Germinal center (tissue), 1 donor: ENCODE data around the gene MARK4.

Experiments
- DNase-seq: peaks from one replicate; pipeline ENCODE4 v3.0.0; 2012; ENCODE audit warnings: mixed read lengths, low spot score

The MARK4 gene

DNA sequence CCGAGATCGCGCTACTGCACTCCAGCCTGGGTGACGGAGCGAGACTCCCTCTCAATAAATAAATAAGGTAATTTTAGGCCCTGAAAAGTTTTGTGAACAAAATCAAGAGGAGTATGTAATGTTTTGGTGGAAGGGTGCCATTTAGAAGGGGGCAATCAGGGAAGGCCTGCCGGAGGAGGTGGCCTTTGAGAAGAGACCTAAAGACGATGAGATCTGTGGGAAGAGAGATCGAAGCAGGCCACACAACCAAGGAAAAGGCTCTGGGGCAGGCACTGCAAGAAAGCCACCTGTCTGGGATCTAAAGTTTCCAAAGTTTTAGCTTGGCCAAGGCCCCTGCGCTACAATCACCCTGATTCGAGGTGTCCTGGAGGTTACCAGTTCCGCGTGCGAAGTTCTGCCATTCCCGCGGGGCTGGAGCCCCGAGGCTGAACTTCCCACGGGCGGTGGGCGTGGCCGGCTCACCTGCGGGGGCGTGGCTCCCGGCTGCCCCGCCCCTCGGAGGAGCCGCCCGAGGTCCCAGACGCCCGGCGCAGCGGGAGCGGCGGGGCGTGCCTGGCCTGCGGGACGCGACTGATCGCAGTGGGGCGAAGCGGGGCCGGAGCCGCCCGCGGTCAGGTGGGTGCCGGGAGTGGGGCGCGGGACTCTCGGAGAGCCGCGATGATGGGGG is 89.3 kb downstream of the MARK4 start, which contains the start of gene KLC3:
Gene KLC3 (plus strand): TSS at position 519 of the 667 bp plus-strand sequence. CDS start 4,792 bp downstream, outside the sequence.
- peak; percentile 79 for DNase-seq

DNA sequence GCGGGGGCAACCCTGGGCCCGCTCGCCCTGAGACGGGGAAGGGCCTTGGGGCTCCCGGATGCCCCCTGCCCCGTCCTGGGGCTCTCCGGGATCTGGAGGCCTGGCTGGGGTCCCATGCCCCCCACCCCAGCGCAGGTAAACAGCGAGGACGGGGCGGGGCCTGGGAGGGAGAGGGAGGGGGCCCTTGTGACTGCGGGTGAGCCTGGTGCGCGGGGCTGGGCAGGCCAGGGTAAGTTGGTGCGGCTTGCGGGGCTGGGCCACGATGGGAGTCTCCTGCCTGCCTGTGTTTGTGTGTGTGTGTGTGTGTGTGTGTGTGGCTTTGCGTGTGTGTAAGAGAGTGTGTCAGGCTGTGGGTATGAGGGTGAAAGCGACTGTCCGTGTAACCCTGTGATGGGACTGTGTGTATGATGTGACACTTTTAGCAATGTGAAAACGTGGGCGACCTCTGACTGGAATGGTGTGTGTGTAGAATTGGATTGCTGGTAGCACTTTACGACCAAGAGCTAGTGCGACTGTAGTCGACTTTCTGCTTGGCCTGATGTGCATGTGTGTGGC is 89.9 kb downstream of the MARK4 start:
- DNase-seq = no peak

DNA sequence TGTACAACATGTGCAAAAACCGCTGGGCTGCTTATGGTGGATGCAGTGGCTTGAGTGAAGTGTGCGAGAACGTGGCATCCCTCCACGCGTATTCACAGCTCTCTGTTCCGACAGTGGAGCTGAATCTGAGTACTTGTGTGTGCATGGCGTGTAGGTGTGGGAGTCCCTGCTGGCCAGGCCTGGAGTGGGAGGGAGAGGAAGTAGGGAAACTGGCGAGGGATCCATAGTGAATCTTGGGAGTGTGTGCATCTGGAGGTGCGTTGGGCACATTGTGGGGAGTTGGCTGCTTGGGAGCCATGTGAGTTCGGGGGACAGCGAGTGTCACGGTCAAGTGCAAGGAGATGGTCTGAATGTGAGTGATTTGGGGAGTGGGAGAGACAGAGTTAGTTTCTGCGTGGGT is 91.8 kb downstream of the MARK4 start:
- DNase-seq = no peak

DNA sequence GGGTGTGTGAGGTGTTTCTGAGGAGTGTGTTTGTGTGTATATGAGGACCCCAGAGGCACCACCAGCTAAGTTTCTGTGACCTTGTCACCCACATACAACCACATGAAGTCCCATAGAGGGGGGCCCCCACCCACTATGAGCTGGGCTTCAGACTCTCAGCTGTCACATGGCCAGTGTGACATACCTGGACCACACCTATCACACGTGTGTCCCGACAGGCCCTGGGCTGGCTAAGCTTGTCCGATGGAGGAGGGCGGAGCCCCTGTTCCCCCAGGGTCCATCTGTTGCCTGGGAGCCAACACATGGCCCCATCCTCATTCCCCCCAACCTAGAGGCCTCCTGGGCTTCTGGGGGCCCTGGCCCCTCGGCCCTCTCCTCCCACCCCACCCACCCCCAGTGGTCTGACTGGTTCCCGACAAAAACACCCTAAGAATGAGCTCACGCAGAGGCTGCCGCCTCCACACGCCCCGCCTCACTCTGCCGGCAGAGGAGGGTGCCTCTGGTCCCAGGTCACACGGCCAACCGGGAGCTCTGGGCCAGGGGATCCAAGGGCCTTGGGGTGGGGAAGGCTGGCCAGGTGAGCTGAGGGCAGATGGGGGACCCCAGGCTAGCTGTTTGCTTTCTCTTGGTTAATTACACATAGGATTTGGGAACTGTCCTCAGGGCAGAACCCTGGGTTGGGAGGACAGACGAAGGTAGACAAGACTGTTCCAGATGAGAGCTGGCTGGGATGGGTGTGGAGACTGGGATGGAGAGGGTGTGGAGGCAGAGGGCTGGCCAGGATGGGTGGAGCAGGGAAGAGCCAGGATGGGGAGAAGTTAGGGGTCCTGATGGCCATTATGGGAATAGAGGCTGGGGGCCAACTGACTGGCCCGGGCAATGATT is 93.8 kb downstream of the MARK4 start:
- DNase-seq = no peak

DNA sequence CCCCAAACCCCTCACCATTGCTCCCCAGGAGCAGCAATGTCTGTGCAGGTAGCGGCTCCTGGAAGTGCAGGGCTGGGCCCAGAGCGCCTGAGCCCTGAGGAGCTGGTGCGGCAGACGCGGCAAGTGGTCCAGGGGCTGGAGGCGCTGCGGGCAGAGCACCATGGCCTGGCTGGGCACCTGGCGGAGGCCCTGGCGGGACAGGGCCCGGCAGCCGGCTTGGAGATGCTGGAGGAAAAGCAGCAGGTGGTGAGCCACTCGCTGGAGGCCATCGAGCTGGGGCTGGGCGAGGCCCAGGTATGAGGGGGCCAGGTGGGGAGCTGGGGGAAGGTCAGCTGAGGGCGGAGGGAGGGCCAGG is 94.4 kb downstream of the MARK4 start:
- no peak for DNase-seq

DNA sequence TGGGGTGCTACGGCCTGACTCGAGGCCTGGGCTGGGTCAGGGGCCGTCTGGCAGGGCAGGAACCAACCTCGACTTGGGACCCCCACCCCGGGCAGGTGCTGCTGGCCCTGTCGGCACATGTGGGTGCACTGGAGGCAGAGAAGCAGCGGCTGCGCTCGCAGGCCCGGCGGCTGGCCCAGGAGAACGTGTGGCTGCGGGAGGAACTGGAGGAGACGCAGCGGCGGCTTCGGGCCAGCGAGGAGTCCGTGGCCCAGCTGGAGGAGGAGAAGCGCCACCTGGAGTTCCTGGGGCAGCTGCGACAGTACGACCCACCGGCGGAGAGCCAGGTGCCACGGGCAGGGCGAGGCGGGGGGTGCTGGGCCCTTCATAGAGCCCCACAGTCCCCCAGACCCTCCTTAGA is 95.4 kb downstream of the MARK4 start:
- no peak for DNase-seq

DNA sequence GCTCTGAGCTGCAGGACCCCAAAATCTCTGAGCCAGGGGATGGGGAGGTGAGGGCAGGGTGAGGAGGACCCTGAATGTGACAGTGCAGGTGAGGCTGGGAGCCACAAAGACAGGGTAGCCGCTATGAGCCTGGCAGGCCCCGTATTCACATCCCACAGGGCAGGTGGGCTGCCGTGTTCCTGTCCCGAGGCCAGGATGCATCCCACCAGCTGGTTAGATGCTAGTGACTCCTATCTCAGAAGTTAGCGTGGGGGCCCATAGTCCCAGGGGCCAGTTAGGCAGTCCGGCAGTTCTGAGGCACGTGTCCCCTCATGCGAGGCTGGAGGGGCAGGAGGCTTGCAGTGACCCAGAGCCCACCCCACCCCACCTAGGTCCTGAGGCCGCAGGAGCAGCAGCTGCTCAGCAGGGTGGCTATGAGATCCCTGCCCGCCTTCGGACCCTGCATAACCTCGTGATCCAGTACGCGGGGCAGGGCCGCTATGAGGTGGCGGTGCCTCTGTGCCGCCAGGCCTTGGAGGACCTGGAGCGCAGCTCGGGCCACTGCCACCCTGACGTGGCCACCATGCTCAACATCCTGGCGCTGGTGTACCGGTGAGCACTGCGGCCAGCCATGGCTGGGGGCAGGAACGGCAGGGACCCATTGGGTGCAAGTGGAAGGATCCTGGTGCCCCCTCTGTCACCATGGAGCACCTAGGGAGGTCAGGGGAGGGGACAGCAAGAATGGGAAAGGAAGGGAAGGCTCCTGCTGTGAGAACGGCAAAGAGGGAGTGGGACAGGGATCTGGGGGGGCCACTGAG is 96.7 kb downstream of the MARK4 start:
- DNase-seq = no peak

DNA sequence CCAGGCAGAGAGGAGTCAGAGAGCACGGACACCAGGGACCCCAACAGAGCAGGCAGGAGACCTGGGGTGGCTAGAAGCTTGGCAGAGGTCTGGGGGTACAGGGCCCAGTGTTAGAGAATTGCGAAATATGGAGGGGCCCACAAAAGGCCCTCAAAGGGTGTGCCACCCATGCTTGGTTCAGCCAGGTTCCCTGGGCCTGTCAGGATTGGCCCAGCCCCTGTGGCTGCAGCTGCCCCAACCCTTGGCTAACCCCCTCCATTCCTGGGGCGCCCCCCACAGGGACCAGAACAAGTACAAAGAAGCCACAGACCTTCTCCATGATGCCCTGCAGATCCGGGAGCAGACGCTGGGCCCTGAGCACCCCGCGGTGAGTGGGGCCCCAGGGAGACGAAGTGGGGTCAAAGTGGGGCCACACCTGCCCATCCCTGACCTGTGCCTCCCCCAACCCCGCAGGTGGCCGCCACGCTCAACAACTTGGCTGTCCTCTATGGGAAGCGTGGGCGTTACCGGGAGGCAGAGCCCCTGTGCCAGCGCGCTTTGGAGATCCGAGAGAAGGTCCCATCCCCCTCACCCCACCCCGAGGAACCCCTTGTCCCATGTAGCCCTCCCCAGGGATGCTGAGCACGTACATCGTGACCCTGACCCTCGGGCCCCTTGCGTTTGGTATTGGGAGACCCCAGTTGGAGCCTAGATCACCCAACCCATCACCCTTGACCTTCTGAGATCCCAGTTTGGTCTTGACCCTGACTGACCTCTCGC is 97.5 kb downstream of the MARK4 start:
- no peak for DNase-seq

DNA sequence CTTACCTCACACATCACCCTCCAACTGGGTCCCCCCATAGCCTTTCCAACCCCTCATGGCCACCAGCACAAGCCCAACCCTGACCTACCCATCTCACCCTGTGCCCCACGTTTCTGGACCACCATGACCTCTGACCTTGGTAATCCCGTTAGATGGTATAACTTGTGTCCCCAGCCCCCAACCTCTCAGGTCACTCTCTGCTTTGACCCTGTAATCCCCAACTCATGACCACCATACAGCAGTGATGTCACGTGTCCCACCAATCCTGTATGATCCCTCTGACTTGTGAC is 98.0 kb downstream of the MARK4 start:
- no peak for DNase-seq

DNA sequence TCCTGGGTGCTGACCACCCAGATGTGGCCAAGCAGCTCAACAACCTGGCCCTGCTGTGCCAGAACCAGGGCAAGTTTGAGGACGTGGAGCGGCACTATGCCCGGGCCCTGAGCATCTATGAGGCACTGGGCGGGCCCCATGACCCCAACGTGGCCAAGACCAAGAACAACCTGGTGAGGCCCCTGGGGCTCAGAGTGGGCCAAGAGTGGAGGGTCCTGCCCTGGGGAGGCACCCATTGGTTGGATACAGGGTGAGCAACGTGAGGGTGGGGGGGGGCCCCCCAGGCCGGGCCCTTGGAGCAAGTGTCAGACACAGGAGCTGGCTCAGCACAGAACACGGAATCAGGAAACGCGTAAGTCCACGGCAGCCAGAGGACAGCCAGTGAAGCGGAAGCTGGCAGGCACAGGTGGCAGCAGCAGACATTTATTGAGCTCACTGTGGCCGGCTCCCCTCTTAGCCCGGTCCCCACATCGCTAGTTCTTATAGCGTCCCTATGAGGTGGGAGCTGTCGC is 98.4 kb downstream of the MARK4 start:
- no peak for DNase-seq

DNA sequence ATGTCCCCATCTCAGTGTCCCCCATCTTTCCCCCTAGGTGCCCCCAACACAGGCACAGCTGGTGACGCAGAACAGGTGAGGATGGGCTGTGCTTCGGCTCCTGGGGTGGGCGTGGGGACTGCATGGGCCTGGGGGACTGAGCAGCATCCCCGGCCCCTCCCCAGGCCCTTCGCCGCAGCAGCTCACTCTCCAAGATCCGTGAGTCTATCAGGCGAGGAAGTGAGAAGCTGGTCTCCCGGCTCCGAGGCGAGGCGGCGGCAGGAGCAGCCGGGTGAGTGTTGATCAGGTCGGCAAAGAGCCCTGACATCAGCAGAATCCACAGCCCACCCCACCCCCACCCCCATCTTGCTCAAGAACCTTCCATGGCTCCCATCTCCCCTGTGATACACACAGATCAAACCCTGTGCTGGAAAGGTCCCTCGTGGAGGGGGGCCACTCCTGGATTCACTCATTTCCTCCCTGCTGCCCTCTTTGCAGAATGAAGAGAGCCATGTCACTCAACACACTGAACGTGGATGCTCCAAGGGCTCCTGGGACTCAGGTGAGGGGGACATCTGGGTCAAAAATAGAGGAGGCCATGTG is 99.5 kb downstream of the MARK4 start:
- DNase-seq = no peak

DNA sequence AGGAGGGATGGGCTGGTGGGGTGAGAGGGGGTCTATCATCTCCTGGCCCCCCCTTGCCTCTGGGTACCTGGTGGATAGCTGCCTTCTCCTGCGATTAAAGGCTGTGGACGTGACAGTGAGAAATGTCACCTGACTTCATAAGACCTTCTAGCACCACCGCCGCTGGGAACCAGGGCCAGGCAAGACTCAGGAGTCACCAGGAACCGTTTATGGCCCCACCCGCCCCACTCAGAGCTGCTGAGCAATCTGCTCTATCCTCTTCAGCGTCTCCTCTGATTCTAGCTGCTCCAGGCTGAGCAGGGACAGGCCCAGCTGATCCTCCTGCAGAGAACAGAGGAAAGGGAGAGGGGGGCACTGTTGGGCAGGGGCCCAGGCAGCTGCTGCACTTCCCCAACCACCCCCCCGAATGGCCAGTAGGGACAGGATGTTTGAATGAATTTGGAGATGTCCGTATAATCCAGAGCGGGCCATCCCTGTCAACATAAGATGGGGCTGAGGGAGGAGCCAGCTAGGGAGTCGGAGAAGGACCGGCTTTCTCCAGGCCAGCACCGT is 100.4 kb downstream of the MARK4 start:
- DNase-seq = no peak

DNA sequence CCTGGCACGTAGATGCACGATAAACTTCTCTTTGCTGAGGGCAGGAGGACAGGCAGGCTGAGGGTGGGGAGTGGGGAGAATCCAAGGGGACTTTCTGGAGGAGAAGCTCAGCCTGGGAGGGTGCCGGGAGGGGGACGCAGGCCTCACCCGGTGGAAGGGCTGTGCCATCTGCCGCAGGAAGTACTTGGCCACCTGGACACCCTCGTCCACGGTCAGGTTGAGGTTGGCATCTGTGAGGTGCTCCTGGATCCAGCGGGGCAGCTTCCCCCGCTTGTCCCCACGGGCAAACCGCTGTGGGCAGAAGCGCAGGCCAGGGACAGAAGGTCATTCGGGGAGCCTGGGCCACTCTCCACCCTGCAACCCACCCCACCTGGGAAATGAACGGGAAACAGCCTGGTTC is 101.0 kb downstream of the MARK4 start:
- no peak for DNase-seq

DNA sequence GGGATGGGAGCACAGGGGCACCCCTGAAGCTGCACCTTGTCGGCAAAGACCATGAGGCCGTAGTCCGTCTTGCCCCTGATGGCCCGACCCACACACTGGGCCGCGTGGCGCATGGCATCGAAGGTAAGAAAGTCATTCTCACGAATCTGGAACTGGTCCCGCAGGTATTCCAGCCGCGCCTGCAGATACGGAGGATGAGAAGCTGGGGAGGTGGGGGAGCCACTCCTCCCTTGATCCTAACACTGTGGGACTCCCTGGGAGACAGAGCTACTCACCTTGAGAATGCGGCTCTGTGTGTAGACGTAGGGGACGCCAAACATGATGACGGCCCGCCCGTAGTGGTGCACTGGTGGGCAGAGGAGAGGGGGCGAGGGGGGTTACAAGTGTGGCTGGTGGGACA is 101.4 kb downstream of the MARK4 start:
- DNase-seq = no peak

DNA sequence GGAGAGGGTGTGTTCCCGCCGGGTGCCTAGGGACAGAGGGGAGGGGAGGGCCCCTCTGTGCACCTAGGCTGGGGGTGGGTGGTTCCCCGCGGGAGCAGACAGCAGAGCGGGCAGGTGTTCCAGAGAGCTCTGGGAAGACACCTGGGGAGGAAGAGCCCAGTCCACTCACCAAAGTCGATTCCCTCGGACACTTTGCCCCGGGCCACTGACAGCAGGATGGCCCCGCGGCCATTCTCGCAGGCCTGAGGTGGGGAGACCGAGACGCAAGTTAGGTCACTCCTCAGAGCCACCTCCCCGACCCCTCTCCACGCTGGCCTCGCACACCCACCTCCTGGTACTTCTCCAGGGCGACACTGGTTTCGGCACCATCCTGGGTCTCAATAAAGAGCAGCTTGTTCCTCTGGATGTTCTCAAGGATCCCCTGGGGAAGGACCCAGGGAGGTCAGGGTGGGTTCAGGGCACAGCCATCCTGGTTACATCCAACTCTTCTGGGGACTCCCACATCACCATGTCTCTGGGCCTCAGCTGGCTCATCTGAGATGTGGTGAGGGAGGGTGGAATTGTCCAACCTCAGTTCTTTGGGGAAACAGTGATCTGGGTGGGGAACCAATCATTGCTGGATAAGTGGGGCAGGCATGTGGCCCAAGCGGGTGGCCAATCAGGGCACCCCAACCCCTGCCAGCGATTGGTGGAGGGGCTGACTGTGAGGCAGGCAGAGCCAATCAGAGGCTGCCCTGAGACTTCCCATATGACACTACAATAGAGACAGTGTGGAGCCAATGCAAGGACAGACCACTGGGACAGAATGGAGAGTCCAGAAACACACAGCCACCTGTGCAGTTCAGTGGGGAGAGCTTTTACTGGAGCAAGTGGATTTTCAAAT is 102.1 kb downstream of the MARK4 start:
- DNase-seq = no peak

DNA sequence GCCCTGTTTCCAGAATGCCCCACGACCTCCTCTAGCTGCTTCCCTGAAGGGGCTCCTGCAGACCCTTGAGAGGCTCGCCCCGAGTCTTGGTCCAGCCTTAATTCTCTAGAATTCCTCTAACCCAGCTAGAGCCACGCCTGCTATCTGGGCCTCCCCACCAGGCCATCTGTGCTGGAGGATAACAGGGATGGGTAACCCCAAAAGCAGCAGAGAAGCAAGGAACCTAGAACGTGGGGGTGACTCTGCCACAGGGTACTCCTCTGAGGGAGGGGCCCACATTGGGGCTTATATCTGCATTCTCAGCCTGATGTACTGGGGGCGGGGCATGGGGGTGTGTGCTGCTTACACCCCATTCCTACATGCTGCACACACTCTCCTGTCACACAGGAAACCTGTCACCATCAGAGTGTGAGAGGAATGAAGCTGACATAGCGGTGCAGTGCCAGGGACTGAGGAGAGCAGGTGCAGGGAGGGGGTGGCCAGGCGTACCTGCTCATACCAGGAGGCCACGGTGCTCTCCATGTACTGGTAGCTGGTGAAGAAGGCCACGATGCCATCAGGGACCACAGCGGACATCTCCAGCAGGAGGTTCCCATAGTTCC is 103.3 kb downstream of the MARK4 start:
- no peak for DNase-seq
